ENCODE results near the gene RUBCNL. TPM values are rescaled to one million over a fixed set of nuclear protein-coding genes. Genes with fewer than 3 reads are reported as not detected.

RUBCNL gene
- total and polyA plus RNA-seq, 2 experiments from 2014 or later = 0.44 to 1.0 TPM

DNA sequence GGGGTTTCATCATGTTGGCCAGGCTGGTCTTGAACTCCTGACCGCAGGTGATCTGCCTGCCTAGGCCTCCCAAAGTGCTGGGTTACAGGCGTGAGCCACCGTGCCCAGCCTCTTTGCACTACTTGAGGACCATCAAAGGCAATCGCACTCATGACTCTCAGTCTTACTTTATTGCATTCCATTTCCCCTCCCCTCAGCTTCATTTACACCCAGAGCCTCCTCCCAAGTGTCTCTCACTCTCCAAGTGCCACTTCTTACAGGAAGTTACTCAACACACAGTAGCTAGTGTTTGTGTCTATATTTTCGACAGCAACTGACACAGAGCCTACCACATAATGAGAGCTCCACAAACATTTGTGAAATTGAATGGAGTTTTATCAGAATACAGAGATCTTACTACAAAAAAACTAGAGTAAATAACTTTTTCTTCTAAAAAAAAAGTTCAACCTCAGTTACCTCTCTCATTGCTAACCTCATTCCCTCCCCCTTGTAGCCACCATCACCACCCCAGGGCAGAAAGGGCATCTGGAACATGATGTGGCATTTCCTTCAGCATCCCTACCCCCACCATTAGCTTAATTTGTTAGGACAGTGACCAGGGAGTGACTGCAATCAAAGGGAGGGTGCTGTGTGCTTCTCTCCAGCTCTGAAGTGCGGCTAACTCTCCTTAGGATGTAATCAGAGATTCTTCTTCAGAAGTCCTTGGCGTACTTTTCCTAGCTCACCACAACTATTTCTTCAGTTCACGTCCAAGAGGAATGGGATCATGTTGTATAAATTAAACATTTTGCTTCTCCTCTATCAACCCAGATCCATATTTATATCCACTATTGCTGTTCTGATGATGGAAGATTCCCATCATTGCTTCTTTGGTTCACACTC lies 17.0 kb upstream of the RUBCNL start:
- Histone ChIP-seq H3K4me2 (no peak overlapping the region), H3K9me3 (ENCODE audit: low read depth) (no peaks in the 10 kb centered on the region), H3K27me3 (no peaks in the 10 kb centered on the region), H3K36me3 (replicated peaks; ENCODE audit: insufficient read depth, low read depth) (no peaks in the 10 kb centered on the region), H4K20me1 (ENCODE audit: insufficient read depth, poor library complexity, severe bottlenecking) (no peaks in the 10 kb centered on the region), H3K27ac (no peak overlapping the region), H3K9me2 (replicated peaks; ENCODE audit: insufficient read depth) (no peaks in the 10 kb centered on the region), H3K79me2 (no peaks in the 10 kb centered on the region), H3K4me3 (no peak overlapping the region), H3K4me1 (ENCODE audit: insufficient read depth) (no peaks in the 10 kb centered on the region), H2AFZ (no peak overlapping the region)
- DNase-seq (ENCODE audit: low spot score) = no peak
- TF ChIP-seq EZH2 (IDR thresholded peaks at IDR 0.05; ENCODE audit: borderline replicate concordance) = no peak
- 83% methylated on average over 8 of the region's 8 CpGs for WGBS (ENCODE audit: low lambda C conversion rate, missing lambda C conversion rate)

DNA sequence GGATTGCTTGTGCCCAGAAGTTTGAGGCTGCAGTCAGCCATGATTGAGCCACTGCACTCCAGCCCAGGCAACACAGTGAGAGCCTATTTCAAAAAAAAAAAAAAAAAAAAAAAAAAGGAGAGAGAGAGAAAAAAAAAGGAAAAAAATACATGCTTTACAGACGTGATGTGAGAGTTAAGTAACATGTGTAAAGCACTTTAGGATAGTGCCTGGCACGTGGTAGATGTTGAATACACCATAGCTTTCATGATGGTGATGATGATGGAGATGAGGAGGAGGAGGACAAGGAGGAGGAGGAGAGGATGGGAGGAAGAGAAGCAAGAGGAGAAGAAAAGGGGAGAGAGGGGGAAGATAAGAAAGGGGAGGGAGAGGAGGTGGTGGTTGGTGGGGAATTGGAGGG lies 15.1 kb upstream of the RUBCNL start:
- Histone ChIP-seq H4K20me1 (ENCODE audit: insufficient read depth, poor library complexity, severe bottlenecking) (no peaks in the 10 kb centered on the region), H3K36me3 (replicated peaks; ENCODE audit: insufficient read depth, low read depth) (no peaks in the 10 kb centered on the region), H3K4me3 (no peak overlapping the region), H3K27ac (no peak overlapping the region), H3K27me3 (no peaks in the 10 kb centered on the region), H3K79me2 (no peaks in the 10 kb centered on the region), H3K4me1 (ENCODE audit: insufficient read depth) (no peaks in the 10 kb centered on the region), H3K9me2 (replicated peaks; ENCODE audit: insufficient read depth) (no peaks in the 10 kb centered on the region), H3K4me2 (no peak overlapping the region), H3K9me3 (ENCODE audit: low read depth) (no peaks in the 10 kb centered on the region), H2AFZ (no peak overlapping the region)
- DNase-seq (ENCODE audit: low spot score) = no peak
- 76% methylated on average over 2 of the region's 2 CpGs for WGBS (ENCODE audit: low lambda C conversion rate, missing lambda C conversion rate)
- TF ChIP-seq, protein P1, sequence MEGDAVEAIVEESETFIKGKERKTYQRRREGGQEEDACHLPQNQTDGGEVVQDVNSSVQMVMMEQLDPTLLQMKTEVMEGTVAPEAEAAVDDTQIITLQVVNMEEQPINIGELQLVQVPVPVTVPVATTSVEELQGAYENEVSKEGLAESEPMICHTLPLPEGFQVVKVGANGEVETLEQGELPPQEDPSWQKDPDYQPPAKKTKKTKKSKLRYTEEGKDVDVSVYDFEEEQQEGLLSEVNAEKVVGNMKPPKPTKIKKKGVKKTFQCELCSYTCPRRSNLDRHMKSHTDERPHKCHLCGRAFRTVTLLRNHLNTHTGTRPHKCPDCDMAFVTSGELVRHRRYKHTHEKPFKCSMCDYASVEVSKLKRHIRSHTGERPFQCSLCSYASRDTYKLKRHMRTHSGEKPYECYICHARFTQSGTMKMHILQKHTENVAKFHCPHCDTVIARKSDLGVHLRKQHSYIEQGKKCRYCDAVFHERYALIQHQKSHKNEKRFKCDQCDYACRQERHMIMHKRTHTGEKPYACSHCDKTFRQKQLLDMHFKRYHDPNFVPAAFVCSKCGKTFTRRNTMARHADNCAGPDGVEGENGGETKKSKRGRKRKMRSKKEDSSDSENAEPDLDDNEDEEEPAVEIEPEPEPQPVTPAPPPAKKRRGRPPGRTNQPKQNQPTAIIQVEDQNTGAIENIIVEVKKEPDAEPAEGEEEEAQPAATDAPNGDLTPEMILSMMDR (IDR thresholded peaks at IDR 0.05; ENCODE audit: poor library complexity) = no peak
- TF ChIP-seq EZH2phosphoT487 (IDR thresholded peaks at IDR 0.05; ENCODE audit: low read depth, severe bottlenecking, unreplicated experiment) = no peak
- no peak for TF ChIP-seq EZH2 (IDR thresholded peaks at IDR 0.05; ENCODE audit: borderline replicate concordance)

DNA sequence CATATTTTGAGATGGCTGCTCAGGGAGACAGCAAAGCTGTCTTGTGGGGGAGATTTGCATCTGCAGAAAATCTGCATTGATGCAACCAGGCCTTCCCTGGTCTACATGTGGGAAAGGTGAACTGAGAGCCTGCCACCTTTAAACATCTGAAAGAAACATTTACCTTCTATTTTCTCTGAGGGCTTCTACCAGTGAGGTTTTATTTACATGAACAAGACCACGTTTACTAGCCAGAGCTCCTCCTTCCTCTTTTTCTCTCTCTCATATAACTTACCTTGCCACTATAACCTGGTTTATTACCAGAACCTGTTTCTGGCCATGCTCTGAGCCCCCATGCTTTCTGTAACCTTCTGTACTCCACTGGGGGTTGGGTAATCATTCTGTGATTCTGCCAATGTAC lies 14.4 kb upstream of the RUBCNL start:
- Histone ChIP-seq H3K4me1 (ENCODE audit: insufficient read depth) (no peaks in the 10 kb centered on the region), H3K27ac (no peak overlapping the region), H3K36me3 (replicated peaks; ENCODE audit: insufficient read depth, low read depth) (no peaks in the 10 kb centered on the region), H3K9me2 (replicated peaks; ENCODE audit: insufficient read depth) (no peaks in the 10 kb centered on the region), H3K79me2 (no peaks in the 10 kb centered on the region), H4K20me1 (ENCODE audit: insufficient read depth, poor library complexity, severe bottlenecking) (no peaks in the 10 kb centered on the region), H3K4me2 (no peak overlapping the region), H3K4me3 (no peak overlapping the region), H3K9me3 (ENCODE audit: low read depth) (no peaks in the 10 kb centered on the region), H2AFZ (no peak overlapping the region), H3K27me3 (no peaks in the 10 kb centered on the region)
- TF ChIP-seq EZH2 (IDR thresholded peaks at IDR 0.05; ENCODE audit: borderline replicate concordance) (no peak), EZH2phosphoT487 (IDR thresholded peaks at IDR 0.05; ENCODE audit: low read depth, severe bottlenecking, unreplicated experiment) (no peak)
- TF ChIP-seq, protein P1 (IDR thresholded peaks at IDR 0.05; ENCODE audit: poor library complexity) = no peak
- WGBS (ENCODE audit: low lambda C conversion rate, missing lambda C conversion rate) = 20% methylated on average over 1 of the region's 1 CpG
- no peak for DNase-seq (ENCODE audit: low spot score)

DNA sequence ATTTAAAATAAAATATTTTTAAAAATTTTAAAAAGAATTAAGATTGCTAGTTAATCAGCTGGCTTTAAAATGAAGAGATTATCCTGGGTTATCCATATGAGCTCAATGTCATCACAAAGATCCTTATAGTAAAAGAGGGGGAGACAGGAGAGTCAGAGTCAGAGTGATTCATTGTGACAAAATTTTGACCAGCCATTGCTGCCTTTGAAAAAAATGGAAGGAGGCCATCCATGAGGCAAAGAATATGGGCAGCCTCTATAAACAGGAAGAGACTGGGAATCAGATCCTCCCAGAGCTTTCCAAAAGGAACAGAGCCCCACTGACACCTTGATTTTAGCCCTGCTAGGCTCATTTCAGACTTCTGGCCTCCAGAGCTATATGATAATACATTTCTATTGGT lies 9.3 kb upstream of the RUBCNL start:
- Histone ChIP-seq H3K4me1 (ENCODE audit: insufficient read depth) (no peaks in the 10 kb centered on the region), H4K20me1 (ENCODE audit: insufficient read depth, poor library complexity, severe bottlenecking) (no peaks in the 10 kb centered on the region), H3K4me3 (no peak overlapping the region), H3K36me3 (replicated peaks; ENCODE audit: insufficient read depth, low read depth) (no peaks in the 10 kb centered on the region), H3K27me3 (no peaks in the 10 kb centered on the region), H2AFZ (no peak overlapping the region), H3K79me2 (no peaks in the 10 kb centered on the region), H3K9me3 (ENCODE audit: low read depth) (no peaks in the 10 kb centered on the region), H3K27ac (no peak overlapping the region), H3K9me2 (replicated peaks; ENCODE audit: insufficient read depth) (no peaks in the 10 kb centered on the region), H3K4me2 (no peak overlapping the region)
- no peak for DNase-seq (ENCODE audit: low spot score)
- no peak for TF ChIP-seq EZH2phosphoT487 (IDR thresholded peaks at IDR 0.05; ENCODE audit: low read depth, severe bottlenecking, unreplicated experiment)
- TF ChIP-seq EZH2 (IDR thresholded peaks at IDR 0.05; ENCODE audit: borderline replicate concordance) = no peak
- TF ChIP-seq, protein P1 (IDR thresholded peaks at IDR 0.05; ENCODE audit: poor library complexity) = no peak
